Cardiac muscle cell (in vitro differentiated cells and primary cell): ENCODE results near the gene RBM20. TPM values are rescaled to one million over a fixed set of nuclear protein-coding genes. Genes with fewer than 3 reads are reported as not detected.

Experiments used
- DNase-seq, 2 donors: peaks; one replicate each; pipeline versions ENCODE4 v3.0.0 to v3.0.0-alpha.2; 2010 to 2017; ENCODE audit warnings: low read depth in 1 of 2, low spot score in 1 of 2
- H3K27ac ChIP-seq: fragments of 200-600 bp; sonication (generic); 2 replicates; pipeline ENCODE4 v1.5.1; 2016
- H3K27me3 ChIP-seq: fragments of 200-600 bp; sonication (generic); 2 replicates; pipeline ENCODE4 v1.6.0; 2016; ENCODE audit warnings: control low read depth
- H3K36me3 ChIP-seq: fragments of 200-600 bp; sonication (generic); 2 replicates; pipeline ENCODE4 v1.5.1; 2016; ENCODE audit warnings: control low read depth
- H3K4me1 ChIP-seq: fragments of 200-600 bp; sonication (generic); 2 replicates; pipeline ENCODE4 v1.8.1; 2017; ENCODE audit warnings: low read depth, mild to moderate bottlenecking, mixed run types
- H3K4me3 ChIP-seq: fragments of 200-600 bp; sonication (generic); 2 replicates; pipeline ENCODE4 v1.5.1; 2016; ENCODE audit warnings: mild to moderate bottlenecking
- H3K9me3 ChIP-seq: fragments of 200-600 bp; sonication (generic); 2 replicates; pipeline ENCODE4 v1.5.1; 2017; ENCODE audit warnings: low read depth, mild to moderate bottlenecking, control low read depth
- polyA plus RNA-seq: library from polyadenylated mRNA; unstranded; fragments of >200 nt; fragmentation: Nextera tagmentation; extraction: Ambion mirVana; gene quantifications from 2 replicates; pipeline ENCODE4 v1.2.1, GENCODE V29; 2016
- total RNA-seq: library from RNA; depleted of rRNA; stranded (reverse); fragments of >200 nt; gene quantifications from 2 replicates; pipeline ENCODE4 v1.2.3, GENCODE V29; 2016
- TF ChIP-seq, protein P1 (sequence below): IDR thresholded peaks from 2 replicates; pipeline ENCODE4 v1.5.1; 2012; ENCODE audit warnings: low read depth, mild to moderate bottlenecking, low read length

The RBM20 gene
- total and polyA plus RNA-seq, 2 experiments from 2014 or later, result 19.2 to 28.5 TPM

GRCh38 chr10:110642204-110643034, 1.7 kb upstream of the RBM20 start:
- DNase-seq, result no peak
- Histone ChIP-seq H3K36me3 (no peaks in the 10 kb centered on the region), H3K4me1 (peaks cover 38% of the 10 kb centered on the region), H3K27me3 (no peaks in the 10 kb centered on the region), H3K4me3 (peak overlapping the region; percentile 93), H3K9me3 (no peaks in the 10 kb centered on the region), H3K27ac (peak overlapping the region; percentile 86)
- TF ChIP-seq, protein P1, sequence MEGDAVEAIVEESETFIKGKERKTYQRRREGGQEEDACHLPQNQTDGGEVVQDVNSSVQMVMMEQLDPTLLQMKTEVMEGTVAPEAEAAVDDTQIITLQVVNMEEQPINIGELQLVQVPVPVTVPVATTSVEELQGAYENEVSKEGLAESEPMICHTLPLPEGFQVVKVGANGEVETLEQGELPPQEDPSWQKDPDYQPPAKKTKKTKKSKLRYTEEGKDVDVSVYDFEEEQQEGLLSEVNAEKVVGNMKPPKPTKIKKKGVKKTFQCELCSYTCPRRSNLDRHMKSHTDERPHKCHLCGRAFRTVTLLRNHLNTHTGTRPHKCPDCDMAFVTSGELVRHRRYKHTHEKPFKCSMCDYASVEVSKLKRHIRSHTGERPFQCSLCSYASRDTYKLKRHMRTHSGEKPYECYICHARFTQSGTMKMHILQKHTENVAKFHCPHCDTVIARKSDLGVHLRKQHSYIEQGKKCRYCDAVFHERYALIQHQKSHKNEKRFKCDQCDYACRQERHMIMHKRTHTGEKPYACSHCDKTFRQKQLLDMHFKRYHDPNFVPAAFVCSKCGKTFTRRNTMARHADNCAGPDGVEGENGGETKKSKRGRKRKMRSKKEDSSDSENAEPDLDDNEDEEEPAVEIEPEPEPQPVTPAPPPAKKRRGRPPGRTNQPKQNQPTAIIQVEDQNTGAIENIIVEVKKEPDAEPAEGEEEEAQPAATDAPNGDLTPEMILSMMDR, result no peak

- Histone ChIP-seq H3K27ac (peak overlapping the region; percentile 86), H3K4me1 (peaks cover 44% of the 10 kb centered on the region), H3K27me3 (no peaks in the 10 kb centered on the region), H3K9me3 (no peaks in the 10 kb centered on the region), H3K36me3 (no peaks in the 10 kb centered on the region), H3K4me3 (peak overlapping the region; percentile 93)
- DNase-seq, result peak in 1 of 2 donors; percentile 84
- TF ChIP-seq, protein P1, result no peak
Measured at GRCh38 chr10:110643035-110643652, 992 bp upstream of the RBM20 start.

DNA sequence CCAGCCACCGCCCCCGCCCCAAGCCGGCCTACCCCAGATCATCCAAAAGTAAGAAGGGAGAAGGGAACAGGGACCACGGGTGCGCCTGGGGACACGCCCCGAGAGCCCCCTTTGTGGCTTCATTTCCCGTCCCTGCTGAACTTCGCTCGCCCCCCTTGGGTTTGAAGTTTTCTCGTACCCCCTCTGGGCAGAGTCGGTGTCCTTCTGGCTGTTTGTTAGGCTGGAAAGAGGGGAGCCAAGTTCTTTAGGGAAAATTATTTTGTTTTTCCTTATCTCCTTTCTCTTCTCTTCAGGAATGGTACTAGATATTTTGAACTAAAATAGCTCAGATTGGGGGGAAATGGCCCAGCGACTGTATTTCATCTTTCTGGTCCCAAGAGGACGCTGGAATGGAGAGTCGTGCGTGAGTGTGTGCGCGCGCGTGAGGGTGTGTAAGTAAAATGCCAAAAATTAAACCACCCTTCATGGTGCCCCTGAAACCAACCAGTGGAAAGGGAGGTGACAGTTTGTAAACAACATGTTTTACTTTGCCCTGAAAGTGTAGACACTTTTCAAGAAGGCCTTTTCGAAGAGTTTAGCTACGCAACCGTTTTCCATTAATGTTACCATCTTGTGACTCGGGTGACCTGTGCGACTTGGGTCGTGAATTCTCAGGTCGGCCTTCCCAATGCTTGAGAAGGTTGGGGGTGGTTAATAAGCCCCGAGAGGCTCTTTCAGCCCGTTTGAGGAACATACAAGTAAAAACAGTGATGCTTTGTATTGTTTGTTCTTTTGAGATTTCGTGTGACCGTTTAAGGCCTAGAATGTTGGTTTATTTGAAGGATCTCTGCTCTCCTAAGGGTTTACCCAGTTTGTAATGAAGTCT, 694 bp downstream of the RBM20 start:
- Histone ChIP-seq H3K9me3 (no peaks in the 10 kb centered on the region), H3K36me3 (no peaks in the 10 kb centered on the region), H3K4me3 (peak overlapping the region; percentile 93), H3K27me3 (no peaks in the 10 kb centered on the region), H3K4me1 (peaks cover 59% of the 10 kb centered on the region), H3K27ac (peak overlapping the region; percentile 86)
- peak in 1 of 2 donors; percentile 32 for DNase-seq
- TF ChIP-seq, protein P1, result no peak

DNA sequence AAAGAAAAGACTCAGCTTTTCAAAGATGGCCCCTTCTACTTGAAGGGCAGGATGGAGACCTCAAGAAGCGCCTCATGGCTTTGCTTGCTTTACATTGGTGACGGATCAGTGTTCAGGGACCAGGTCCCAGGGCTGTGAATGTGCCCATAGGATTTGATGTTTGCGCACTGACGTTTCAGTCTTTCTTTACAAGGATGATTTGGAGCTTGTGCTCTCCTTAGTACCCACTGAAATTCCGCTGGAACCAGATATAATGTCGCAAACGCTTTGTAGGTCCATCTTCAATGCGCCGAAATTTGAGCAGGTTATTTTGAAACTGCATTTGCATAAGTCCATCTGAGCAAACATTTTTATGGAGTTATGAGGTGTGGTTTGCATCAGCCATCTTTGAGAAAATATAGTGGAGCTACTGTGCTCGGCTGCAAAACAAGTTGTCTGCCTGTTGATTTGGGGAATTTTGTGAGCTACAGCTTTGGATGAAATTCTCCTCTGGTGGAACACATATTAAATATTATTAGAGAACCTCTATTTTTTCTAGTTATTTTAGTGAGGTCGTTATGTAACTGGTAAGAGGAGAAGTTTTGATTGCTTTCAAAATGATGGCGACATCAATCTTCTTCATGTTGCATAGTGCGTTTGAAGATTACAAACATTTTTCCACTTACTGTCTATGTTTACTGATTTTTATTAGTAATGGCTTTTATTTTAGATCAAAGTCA, 2.4 kb downstream of the RBM20 start:
- TF ChIP-seq, protein P1, result no peak
- no peaks in the 10 kb centered on the region for H3K9me3 ChIP-seq
- H3K27me3 ChIP-seq, result no peaks in the 10 kb centered on the region
- no peak overlapping the region for H3K27ac ChIP-seq
- H3K36me3 ChIP-seq, result no peaks in the 10 kb centered on the region
- H3K4me1 ChIP-seq, result peaks cover 66% of the 10 kb centered on the region
- DNase-seq, result no peak
- H3K4me3 ChIP-seq, result peak overlapping the region; percentile 12

DNA sequence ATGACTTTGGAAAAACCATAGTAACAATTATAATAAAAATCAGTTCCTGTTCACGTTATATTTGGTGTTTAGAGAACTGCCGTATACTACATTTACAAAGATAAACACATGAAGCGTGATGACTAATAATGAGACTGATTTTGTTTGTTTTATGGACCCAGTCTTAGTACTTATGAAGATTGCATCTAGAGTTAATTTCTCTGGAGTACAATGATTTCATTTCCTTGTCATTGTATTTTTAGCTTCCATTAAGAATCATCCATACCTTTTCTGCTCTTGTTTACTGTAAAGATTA, 2.9 kb downstream of the RBM20 start:
- H3K4me1 ChIP-seq, result peaks cover 62% of the 10 kb centered on the region
- no peaks in the 10 kb centered on the region for H3K27me3 ChIP-seq

More for the DNA sequence above, 2.9 kb downstream of the RBM20 start:
- H3K36me3 ChIP-seq, result no peaks in the 10 kb centered on the region
- H3K4me3 ChIP-seq, result no peak overlapping the region
- no peak for DNase-seq
- TF ChIP-seq, protein P1, result no peak
- no peaks in the 10 kb centered on the region for H3K9me3 ChIP-seq
- no peak overlapping the region for H3K27ac ChIP-seq
